DND-41 (cell line): ENCODE measurements around the gene GMEB2.

ENCODE experiments used
- EZH2 ChIP-seq: IDR thresholded peaks from 3 replicates; pipeline ENCODE4 v1.6.1; 2012; ENCODE audit warnings: borderline replicate concordance, low read depth, mild to moderate bottlenecking, moderate library complexity, low read length, inconsistent platforms; ENCODE audit not compliant: severe bottlenecking
- TF ChIP-seq, protein P1 (sequence below): IDR thresholded peaks from 2 replicates; pipeline ENCODE4 v1.5.1; 2012; ENCODE audit warnings: borderline replicate concordance, low read length, moderate library complexity, mild to moderate bottlenecking; ENCODE audit not compliant: poor library complexity, severe bottlenecking; ENCODE audit errors: extremely low read depth

DNA sequence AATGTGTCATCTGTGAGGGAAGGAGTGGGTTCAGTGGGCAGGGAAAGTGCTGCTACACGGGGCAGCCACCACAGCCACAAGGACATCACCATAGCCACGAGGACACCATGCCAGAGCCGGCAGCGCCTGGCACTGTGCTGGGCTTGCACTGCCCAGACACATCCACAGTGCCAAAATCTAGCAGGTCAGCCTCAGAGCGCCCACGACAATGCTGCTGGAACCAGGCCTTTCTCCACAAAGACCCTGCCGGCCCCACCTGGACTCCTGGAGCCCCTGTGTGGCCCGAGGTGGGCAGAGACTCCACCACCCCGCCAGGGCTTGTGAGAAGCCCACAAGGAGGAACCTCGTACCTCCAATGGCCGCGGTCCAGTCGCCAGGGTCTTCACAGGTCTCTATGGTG, 34.2 kb downstream of the GMEB2 start:
- TF ChIP-seq, protein P1, sequence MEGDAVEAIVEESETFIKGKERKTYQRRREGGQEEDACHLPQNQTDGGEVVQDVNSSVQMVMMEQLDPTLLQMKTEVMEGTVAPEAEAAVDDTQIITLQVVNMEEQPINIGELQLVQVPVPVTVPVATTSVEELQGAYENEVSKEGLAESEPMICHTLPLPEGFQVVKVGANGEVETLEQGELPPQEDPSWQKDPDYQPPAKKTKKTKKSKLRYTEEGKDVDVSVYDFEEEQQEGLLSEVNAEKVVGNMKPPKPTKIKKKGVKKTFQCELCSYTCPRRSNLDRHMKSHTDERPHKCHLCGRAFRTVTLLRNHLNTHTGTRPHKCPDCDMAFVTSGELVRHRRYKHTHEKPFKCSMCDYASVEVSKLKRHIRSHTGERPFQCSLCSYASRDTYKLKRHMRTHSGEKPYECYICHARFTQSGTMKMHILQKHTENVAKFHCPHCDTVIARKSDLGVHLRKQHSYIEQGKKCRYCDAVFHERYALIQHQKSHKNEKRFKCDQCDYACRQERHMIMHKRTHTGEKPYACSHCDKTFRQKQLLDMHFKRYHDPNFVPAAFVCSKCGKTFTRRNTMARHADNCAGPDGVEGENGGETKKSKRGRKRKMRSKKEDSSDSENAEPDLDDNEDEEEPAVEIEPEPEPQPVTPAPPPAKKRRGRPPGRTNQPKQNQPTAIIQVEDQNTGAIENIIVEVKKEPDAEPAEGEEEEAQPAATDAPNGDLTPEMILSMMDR, result no peak
- TF ChIP-seq EZH2, result no peak
